Activated T-helper 9 cell treated with anti-CD3 and anti-CD28 coated beads, Interleukin-2, amount 50 U/mL, for 16 hours (primary cell): ENCODE results near the gene CLIP3.
"Not testable (repeated sequence)": the region's sequence is repeated elsewhere in the genome, so short reads cannot be mapped to it uniquely, and the experiment has no call there.

ENCODE experiments used
- DNase-seq: peaks from one replicate; pipeline ENCODE4 v3.0.0-alpha.2; 2020; ENCODE audit warnings: low read depth

Gene CLIP3

GRCh38 chr19:36032251-36033104 lies at the start of gene CLIP3:
Gene CLIP3, minus strand, starts transcription at chr19:36032873. Its CDS starts 516 bp downstream, at chr19:36032357.
- no peak for DNase-seq

GRCh38 chr19:36081894-36082293 lies 49.2 kb upstream of the CLIP3 start:
- DNase-seq = no peak

GRCh38 chr19:36081385-36081784 lies 48.7 kb upstream of the CLIP3 start:
- no peak for DNase-seq

- no peak for DNase-seq
Observed at GRCh38 chr19:36079389-36079945, 46.8 kb upstream of the CLIP3 start.

- no peak for DNase-seq
Observed at GRCh38 chr19:36073121-36073876, 40.6 kb upstream of the CLIP3 start.

- DNase-seq = no peak
Observed at GRCh38 chr19:36072081-36072480, 39.4 kb upstream of the CLIP3 start.

GRCh38 chr19:36068810-36069499 lies 36.3 kb upstream of the CLIP3 start:
- DNase-seq = not testable (repeated sequence)

- no peak for DNase-seq
Observed at GRCh38 chr19:36067681-36068080, 35.0 kb upstream of the CLIP3 start.

- no peak for DNase-seq
Observed at GRCh38 chr19:36064826-36065225, 32.2 kb upstream of the CLIP3 start.

- no peak for DNase-seq
Observed at GRCh38 chr19:36061367-36061766, 28.7 kb upstream of the CLIP3 start.

GRCh38 chr19:36060430-36060829 lies 27.8 kb upstream of the CLIP3 start:
- DNase-seq = no peak

GRCh38 chr19:36059180-36059910 lies 26.7 kb upstream of the CLIP3 start:
- no peak for DNase-seq

GRCh38 chr19:36058481-36059179 lies 26.0 kb upstream of the CLIP3 start:
- no peak for DNase-seq

GRCh38 chr19:36054733-36055686 lies 22.3 kb upstream of the CLIP3 start, which contains the start of gene WDR62:
Gene WDR62, plus strand, starts transcription at chr19:36054897. Its CDS starts 75 bp downstream, at chr19:36054972.
- DNase-seq = peak; percentile 91

GRCh38 chr19:36054119-36054732 lies 21.6 kb upstream of the CLIP3 start, which contains the start of gene THAP8:
Gene THAP8, minus strand, starts transcription at chr19:36054285. Its CDS starts 68 bp downstream, at chr19:36054217.
- DNase-seq = peak; percentile 100

- DNase-seq = no peak
Observed at GRCh38 chr19:36051637-36052036, 19.0 kb upstream of the CLIP3 start.

GRCh38 chr19:36051236-36051635 lies 18.6 kb upstream of the CLIP3 start:
- DNase-seq = no peak

GRCh38 chr19:36049080-36049698 lies 16.5 kb upstream of the CLIP3 start:
- no peak for DNase-seq

- no peak for DNase-seq
Observed at GRCh38 chr19:36047835-36048234, 15.2 kb upstream of the CLIP3 start.
